Activated T-helper 1 cell treated with Interleukin-2 at 50 U/mL for 16 hours (primary cell): Measurements from ENCODE around the gene FLACC1.
"Not testable (repeated sequence)": the region's sequence is repeated elsewhere in the genome, so short reads cannot be mapped to it uniquely, and the experiment has no call there.

Experiments
- DNase-seq: peaks from one replicate; pipeline ENCODE4 v3.0.0-alpha.2; 2020; ENCODE audit warnings: low read depth

The FLACC1 gene

GRCh38 chr2:201254081-201254730, 102.9 kb downstream of the FLACC1 start:
- no peak for DNase-seq

DNA sequence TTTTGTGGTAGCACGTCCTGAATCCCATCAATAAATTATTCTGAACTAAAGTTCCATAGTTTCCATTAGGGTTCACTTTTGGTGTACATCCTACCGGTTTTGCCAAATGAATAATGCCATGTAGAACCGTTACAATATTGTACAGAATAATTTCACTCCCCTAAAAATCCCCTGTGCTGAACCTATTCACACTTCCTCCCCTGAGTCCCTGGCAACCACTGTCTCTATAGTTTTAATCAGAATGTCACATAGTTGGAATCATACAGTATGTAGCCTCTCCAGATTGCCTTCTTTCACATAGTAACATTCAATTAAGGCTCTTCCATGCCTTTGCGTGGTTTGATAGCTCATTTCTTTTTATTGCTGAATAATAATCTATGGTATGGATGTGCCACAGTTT, 106.4 kb downstream of the FLACC1 start:
- no peak for DNase-seq

GRCh38 chr2:201249889-201250288, 107.3 kb downstream of the FLACC1 start:
- no peak for DNase-seq

DNA sequence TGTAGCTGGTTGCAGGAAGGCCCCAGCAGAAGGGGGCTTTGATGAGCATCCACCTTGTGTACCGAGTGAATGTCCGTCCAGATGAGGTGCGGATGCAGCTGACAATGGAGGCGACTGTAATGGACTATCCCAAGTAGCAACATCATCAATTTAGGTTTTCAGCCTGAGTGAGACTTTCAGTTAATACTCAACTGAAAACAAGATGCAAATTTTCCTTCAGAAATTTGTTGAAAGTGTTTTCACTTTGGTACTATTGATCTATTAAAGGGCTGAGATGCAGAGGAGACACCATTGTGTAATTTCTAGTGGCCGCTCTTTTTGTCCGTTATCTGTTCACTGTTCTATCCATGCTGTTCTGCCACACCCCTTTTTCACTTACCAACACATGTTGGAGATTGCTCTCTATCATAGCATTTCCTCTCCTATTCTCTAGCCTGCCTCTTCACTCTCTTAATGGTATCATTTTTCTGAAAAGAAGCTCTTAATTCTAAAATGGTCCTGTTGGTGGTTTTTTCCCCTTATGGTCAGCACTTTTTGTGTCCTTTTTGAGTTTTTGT, 108.8 kb downstream of the FLACC1 start:
- DNase-seq = no peak

- no peak for DNase-seq
Measured at GRCh38 chr2:201246280-201246679, 110.9 kb downstream of the FLACC1 start.

DNA sequence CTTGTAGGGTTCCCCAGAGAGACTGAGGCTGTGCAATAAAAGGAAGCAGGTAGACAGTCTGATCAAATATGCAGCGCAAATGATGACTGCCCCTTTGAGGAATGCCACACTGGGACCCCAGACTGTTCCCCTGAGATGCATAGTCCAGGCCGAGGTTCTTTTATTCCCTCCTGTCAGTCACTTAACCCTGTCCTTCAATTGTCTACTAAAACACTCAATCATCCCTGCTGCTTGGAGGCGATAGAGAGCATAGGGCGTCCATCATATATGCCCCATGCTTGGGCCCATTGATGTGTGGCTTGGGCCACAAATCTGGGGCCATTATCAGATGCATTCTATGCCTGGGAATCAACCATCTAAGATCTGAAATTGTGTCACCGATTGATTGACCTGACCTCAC, 112.3 kb downstream of the FLACC1 start:
- no peak for DNase-seq

DNA sequence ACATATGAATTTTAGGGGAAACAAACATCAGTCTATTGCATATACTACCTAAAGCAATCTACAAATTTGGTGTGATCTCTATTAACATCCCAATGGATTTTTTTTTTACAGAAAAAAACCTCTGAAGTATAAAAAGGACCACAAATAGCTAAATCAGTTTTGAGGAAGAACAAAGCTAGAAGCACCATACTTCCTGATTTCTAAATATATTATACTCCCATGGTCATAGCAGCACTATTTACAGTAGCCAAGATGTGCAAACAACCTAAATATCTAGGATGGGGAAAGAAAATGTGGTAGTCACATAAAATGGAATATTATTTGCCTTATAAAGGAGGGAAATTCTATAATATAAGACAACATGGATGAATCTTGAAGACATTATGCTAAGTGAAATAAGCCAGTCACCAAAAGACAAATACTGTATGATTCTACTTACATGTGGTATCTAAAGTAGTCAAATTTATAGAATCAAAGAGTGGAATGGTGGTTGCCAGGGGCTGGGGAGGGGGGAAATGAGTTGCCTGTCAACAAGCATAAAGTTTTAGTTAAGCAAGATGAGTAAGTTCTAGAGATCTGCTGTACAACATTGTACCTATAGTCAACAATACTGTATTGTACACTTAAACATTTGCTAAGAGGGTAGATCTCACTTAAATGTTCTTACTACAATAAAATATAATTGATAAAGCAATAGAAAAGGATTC, 114.4 kb downstream of the FLACC1 start:
- DNase-seq = no peak

GRCh38 chr2:201239167-201239935, 117.8 kb downstream of the FLACC1 start:
- not testable (repeated sequence) for DNase-seq
